SK-N-SH (cell line): ENCODE measurements around the gene DDX25. TPM values are rescaled to one million over a fixed set of nuclear protein-coding genes. Genes with fewer than 3 reads are reported as not detected.

ENCODE experiments used
- CTCF ChIA-PET: fragments of 300-600, 350-600 bp; formaldehyde crosslinking; extraction: SDS; loops from one replicate; lab custom pipeline; 2021; lab: Yijun Ruan, JAX
- POLR2A ChIA-PET: fragments of 350-600 bp; sonication (Branson Sonifier 250); formaldehyde crosslinking; extraction: SDS; loops from one replicate; lab custom pipeline; 2020; ENCODE audit warnings: antibody characterized with exemption, inconsistent platforms; lab: Yijun Ruan, JAX
- DNase-seq: peaks from one replicate; pipeline ENCODE4 v3.0.0; 2012
- H2AFZ ChIP-seq: fragments of 200-600 bp; sonication (generic); 2 replicates; pipeline ENCODE4 v1.8.1; 2016; ENCODE audit warnings: antibody characterized with exemption, mild to moderate bottlenecking, low read depth
- H3F3A ChIP-seq: fragments of 200-600 bp; sonication (generic); replicated peaks from 2 replicates; pipeline ENCODE3; 2016; ENCODE audit warnings: antibody characterized with exemption, mild to moderate bottlenecking; ENCODE audit not compliant: insufficient read depth
- H3K27ac ChIP-seq, 2 experiments: fragments of 200-500 bp in 1 of 2; fragments of 200-600 bp in 1 of 2; sonication (Bioruptor generic) in 1 of 2; sonication (generic), shearing (Covaris generic) in 1 of 2; 2 replicates each; pipeline versions ENCODE4 v1.5.1 to v1.6.1; 2014 to 2016; ENCODE audit warnings: low read depth in 2 of 2, inconsistent platforms in 1 of 2, low read length in 1 of 2, mild to moderate bottlenecking in 1 of 2, mixed read lengths in 1 of 2
- H3K27me3 ChIP-seq: fragments of 200-600 bp; sonication (generic), shearing (Covaris generic); 2 replicates; pipeline ENCODE4 v1.6.1; 2016; ENCODE audit warnings: mixed run types; ENCODE audit not compliant: insufficient read depth
- H3K36me3 ChIP-seq, 2 experiments: fragments of 200-500 bp in 1 of 2; fragments of 200-600 bp in 1 of 2; sonication (Bioruptor generic) in 1 of 2; sonication (generic) in 1 of 2; replicated peaks in 1 of 2; 2 replicates each; pipeline versions ENCODE3 to v1.5.1; 2014 to 2016; ENCODE audit warnings: low read length in 1 of 2, mild to moderate bottlenecking in 1 of 2; ENCODE audit not compliant: insufficient read depth in 2 of 2, control insufficient read depth in 1 of 2
- H3K4me1 ChIP-seq, 2 experiments: fragments of 200-500 bp in 1 of 2; fragments of 200-600 bp in 1 of 2; sonication (Bioruptor generic) in 1 of 2; sonication (generic), shearing (Covaris generic) in 1 of 2; 2 replicates each; pipeline versions ENCODE4 v1.5.1 to v1.6.1; 2014 to 2016; ENCODE audit warnings: low read depth in 1 of 2, low read length in 1 of 2, mixed run types in 1 of 2; ENCODE audit not compliant: insufficient read depth in 2 of 2, control insufficient read depth in 1 of 2
- H3K4me2 ChIP-seq: fragments of 200-600 bp; sonication (generic), shearing (Covaris generic); 2 replicates; pipeline ENCODE4 v1.6.1; 2017; ENCODE audit warnings: mixed run types
- H3K4me3 ChIP-seq, 2 experiments: fragments of 200-500 bp in 1 of 2; fragments of 200-600 bp in 1 of 2; sonication (Bioruptor generic) in 1 of 2; sonication (generic), shearing (Covaris generic) in 1 of 2; 2 replicates each; pipeline versions ENCODE4 v1.5.1 to v1.8.1; 2014 to 2016; ENCODE audit warnings: low read depth in 2 of 2, inconsistent platforms in 1 of 2, low read length in 1 of 2, mild to moderate bottlenecking in 1 of 2, mixed read lengths in 1 of 2, moderate library complexity in 1 of 2
- H3K79me2 ChIP-seq: fragments of 200-600 bp; sonication (generic); 2 replicates; pipeline ENCODE4 v1.8.1; 2017; ENCODE audit warnings: mild to moderate bottlenecking; ENCODE audit not compliant: insufficient read depth
- H3K9ac ChIP-seq: fragments of 200-600 bp; sonication (generic); 2 replicates; pipeline ENCODE4 v1.6.1; 2017; ENCODE audit warnings: mixed run types
- H3K9me2 ChIP-seq: fragments of 200-600 bp; sonication (generic); 2 replicates; pipeline ENCODE4 v1.6.1; 2017; ENCODE audit warnings: mixed run types
- H3K9me3 ChIP-seq: fragments of 200-600 bp; sonication (generic); 2 replicates; pipeline ENCODE4 v1.6.1; 2017; ENCODE audit warnings: mixed run types, mild to moderate bottlenecking, moderate library complexity
- H4K20me1 ChIP-seq: fragments of 200-600 bp; sonication (generic); 2 replicates; pipeline ENCODE4 v1.6.1; 2017; ENCODE audit warnings: mild to moderate bottlenecking, mixed run types; ENCODE audit not compliant: insufficient read depth
- CHD2 ChIP-seq: fragments of 150-350 bp; IDR thresholded peaks from 2 replicates; pipeline ENCODE4 v1.6.1; 2018; ENCODE audit warnings: low read length; ENCODE audit not compliant: partially characterized antibody
- CTCF ChIP-seq: fragments of 200-600 bp; sonication (generic); IDR thresholded peaks from 2 replicates; pipeline ENCODE4 v1.6.1; 2017; ENCODE audit warnings: antibody characterized with exemption, mild to moderate bottlenecking, moderate library complexity
- ELF1 ChIP-seq: IDR thresholded peaks from 2 replicates; pipeline ENCODE4 v1.4.0; 2012
- EP300 ChIP-seq, 2 experiments: IDR thresholded peaks; 2 replicates each; pipeline versions ENCODE4 v1.4.0 to v1.6.1; 2012; ENCODE audit warnings: borderline replicate concordance in 1 of 2, low read depth in 1 of 2, low read length in 1 of 2
- EZH2phosphoT487 ChIP-seq: fragments of 200-600 bp; sonication (generic); IDR thresholded peaks from 2 replicates; pipeline ENCODE4 v1.6.1; 2017; ENCODE audit warnings: low read depth, mixed run types, mild to moderate bottlenecking, antibody characterized with exemption, moderate library complexity, borderline replicate concordance
- FOSL2 ChIP-seq: IDR thresholded peaks from 2 replicates; pipeline ENCODE4 v1.4.0; 2012; ENCODE audit warnings: low read depth, mild to moderate bottlenecking, moderate library complexity, borderline replicate concordance
- FOXJ3 ChIP-seq: sonication (generic); formaldehyde crosslinking; IDR thresholded peaks from 2 replicates; pipeline ENCODE4 v1.5.1; 2020; ENCODE audit warnings: mild to moderate bottlenecking, missing genetic modification reagents
- FOXM1 ChIP-seq: IDR thresholded peaks from 2 replicates; pipeline ENCODE4 v1.4.0; 2012; ENCODE audit warnings: low read depth, mild to moderate bottlenecking
- GABPA ChIP-seq: IDR thresholded peaks from 2 replicates; pipeline ENCODE4 v1.4.0; 2012; ENCODE audit warnings: low read depth, mild to moderate bottlenecking
- GATA2 ChIP-seq: sonication (generic); formaldehyde crosslinking; IDR thresholded peaks from 2 replicates; pipeline ENCODE4 v1.5.0; 2020; ENCODE audit warnings: mild to moderate bottlenecking, missing genetic modification reagents
- IRF3 ChIP-seq: fragments of 150-350 bp; IDR thresholded peaks from 2 replicates; pipeline ENCODE4 v1.6.1; 2016; ENCODE audit warnings: mild to moderate bottlenecking, low read depth, low read length
- JUND ChIP-seq: IDR thresholded peaks from 2 replicates; pipeline ENCODE4 v1.4.0; 2012
- MAX ChIP-seq: IDR thresholded peaks from 2 replicates; pipeline ENCODE4 v1.4.0; 2012; ENCODE audit warnings: low read depth
- MEF2A ChIP-seq: IDR thresholded peaks from 2 replicates; pipeline ENCODE4 v1.4.0; 2012; ENCODE audit warnings: low read depth, borderline replicate concordance
- MXI1 ChIP-seq: IDR thresholded peaks from 2 replicates; pipeline ENCODE4 v1.6.1; 2012; ENCODE audit warnings: mild to moderate bottlenecking, low read depth, low read length, improper control_type of control experiment
- NFIC ChIP-seq: IDR thresholded peaks from 2 replicates; pipeline ENCODE4 v1.4.0; 2012; ENCODE audit warnings: borderline replicate concordance
- PBX3 ChIP-seq: IDR thresholded peaks from 2 replicates; pipeline ENCODE4; 2012
- RCOR1 ChIP-seq: fragments of 150-350 bp; IDR thresholded peaks from 2 replicates; pipeline ENCODE4 v1.6.1; 2017; ENCODE audit warnings: antibody characterized with exemption, low read length
- REST ChIP-seq: IDR thresholded peaks from 2 replicates; pipeline ENCODE4 v1.6.1; 2012; ENCODE audit warnings: mild to moderate bottlenecking, low read depth, low read length, moderate library complexity
- RXRA ChIP-seq: IDR thresholded peaks from 2 replicates; pipeline ENCODE4 v1.4.0; 2012; ENCODE audit warnings: low read depth, mild to moderate bottlenecking, borderline replicate concordance
- SIN3A ChIP-seq: IDR thresholded peaks from 2 replicates; pipeline ENCODE4 v1.6.1; 2012; ENCODE audit warnings: low read depth, mild to moderate bottlenecking, low read length, moderate library complexity, borderline replicate concordance
- SMC3 ChIP-seq: IDR thresholded peaks from 2 replicates; pipeline ENCODE4 v1.6.1; 2012; ENCODE audit warnings: low read depth, low read length, improper control_type of control experiment
- TAF1 ChIP-seq: IDR thresholded peaks from 2 replicates; pipeline ENCODE4 v1.6.1; 2012; ENCODE audit warnings: low read depth, mild to moderate bottlenecking, low read length, moderate library complexity, borderline replicate concordance
- TEAD4 ChIP-seq: IDR thresholded peaks from 2 replicates; pipeline ENCODE4 v1.4.0; 2012; ENCODE audit warnings: mild to moderate bottlenecking, borderline replicate concordance; ENCODE audit not compliant: insufficient read depth
- WGBS: methylation state at CpG from one replicate; pipeline ENCODE4 v1.1.6; 2017; ENCODE audit warnings: low lambda C conversion rate; 5-methylcytosine and 5-hydroxymethylcytosine counted together
- polyA plus RNA-seq, 3 experiments: library from polyadenylated mRNA; depleted of rRNA; stranded (reverse); fragments of >200 nt; gene quantifications; 2 replicates each; pipeline ENCODE4 v1.2.3, GENCODE V29; 2012

The DDX25 gene
- polyA plus RNA-seq, 1 of the 3 experiments (the other 2 are of a cell fraction): 0.12 TPM

- Histone ChIP-seq H3K27me3 (no peaks in the 10 kb centered on the region), H3K4me1 (peaks cover 0 to 51% of the 10 kb centered on the region in 2 experiments; a peak in 2 of 4 replicates), H3K4me3 (no peak overlapping the region; a peak in 1 of 4 replicates), H3K9me3 (no peaks in the 10 kb centered on the region), H3K36me3 (peaks cover 0 to under 1% of the 10 kb centered on the region in 2 experiments), H3K79me2 (no peaks in the 10 kb centered on the region), H3K9ac (no peak overlapping the region), H3K4me2 (no peak overlapping the region), H3K27ac (peak overlapping the region in 1 of 2 experiments; percentile 97; a peak in 2 of 4 replicates), H2AFZ (no peak overlapping the region), H3F3A (no peaks in the 10 kb centered on the region), H3K9me2 (no peaks in the 10 kb centered on the region), H4K20me1 (no peaks in the 10 kb centered on the region)
- DNase-seq: peak; percentile 89
- POLR2A ChIA-PET: interaction anchor here (1.0 to 1.8 kb wide), 3 partner anchors 111 to 164 kb away, joined by 3 to 8 read pairs (median 8); no protein-coding TSS in a partner anchor
- CTCF ChIA-PET: interaction anchor here (0.8 to 3.5 kb wide), 7 partner anchors 11 to 243 kb away, joined by 3 to 31 read pairs (median 4); no protein-coding TSS in a partner anchor
- 42% methylated on average over 4 of the region's 15 CpGs for WGBS
- no peak for TF ChIP-seq RXRA
- TF ChIP-seq MAX: no peak
- no peak for TF ChIP-seq TEAD4
- TF ChIP-seq GABPA: no peak
- peak; percentile 75 for TF ChIP-seq FOXJ3
- peak; percentile 48; the same call in 1 of the 2 replicates for TF ChIP-seq RCOR1
- no peak for TF ChIP-seq SMC3
- no peak for TF ChIP-seq EZH2phosphoT487
- TF ChIP-seq MXI1: peak; percentile 75; the same call in 1 of the 2 replicates
- TF ChIP-seq PBX3: no peak
- TF ChIP-seq CHD2: peak; percentile 31
- TF ChIP-seq ELF1: no peak
- TF ChIP-seq NFIC: peak; percentile 22; the same call in 1 of the 2 replicates
- TF ChIP-seq FOXM1: no peak
- TF ChIP-seq IRF3: no peak
- no peak for TF ChIP-seq SIN3A
- TF ChIP-seq FOSL2: no peak
- TF ChIP-seq EP300 (IDR thresholded peaks at IDR 0.05; ENCODE audit: borderline replicate concordance in 1 of 2, low read depth in 1 of 2, low read length in 1 of 2): peak in 1 of 2 experiments; percentile 85; a peak in 2 of 4 replicates
- TF ChIP-seq MEF2A: no peak
- 0 out of 2 replicates have a peak, but pooled peaks have one; percentile 19 for TF ChIP-seq GATA2 (CRISPR knock-in tag)
- TF ChIP-seq CTCF: no peak
- no peak for TF ChIP-seq TAF1
- TF ChIP-seq REST: no peak
- TF ChIP-seq JUND: no peak
These were observed 46.7 kb downstream of the DDX25 start for GRCh38 chr11:125950696-125951651.
